Globus pallidus (tissue), 1 donor: ENCODE measurements around the gene TNIP1.

Experiments
- DNase-seq: peaks from one replicate; pipeline ENCODE4 v3.0.0-alpha.2; 2015; ENCODE audit warnings: low spot score

TNIP1 gene

DNA sequence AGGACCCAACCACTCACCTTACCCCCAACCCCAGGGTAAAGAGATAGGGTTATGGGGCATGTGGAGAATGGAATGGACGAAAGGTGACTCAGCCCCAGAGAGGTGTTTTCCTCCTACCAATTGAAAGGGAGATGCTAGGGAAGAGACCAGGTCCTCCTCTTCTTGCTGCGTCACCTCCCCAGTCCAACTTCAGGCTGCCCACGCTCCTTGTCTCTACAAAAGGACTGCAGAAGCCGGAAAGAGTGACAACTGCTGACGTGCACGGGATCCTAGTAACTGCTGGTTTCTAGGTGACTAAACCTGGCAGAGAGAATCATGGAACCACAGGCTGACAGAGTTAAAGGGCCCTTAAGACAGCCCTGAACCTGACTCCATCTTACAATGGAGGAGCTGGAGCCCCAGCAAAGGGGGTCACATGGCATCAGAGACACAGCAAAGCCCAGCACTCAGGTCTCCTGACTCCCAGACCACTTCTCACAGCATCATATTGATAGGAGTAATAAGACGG is 58.3 kb downstream of the TNIP1 start:
- DNase-seq: no peak

DNA sequence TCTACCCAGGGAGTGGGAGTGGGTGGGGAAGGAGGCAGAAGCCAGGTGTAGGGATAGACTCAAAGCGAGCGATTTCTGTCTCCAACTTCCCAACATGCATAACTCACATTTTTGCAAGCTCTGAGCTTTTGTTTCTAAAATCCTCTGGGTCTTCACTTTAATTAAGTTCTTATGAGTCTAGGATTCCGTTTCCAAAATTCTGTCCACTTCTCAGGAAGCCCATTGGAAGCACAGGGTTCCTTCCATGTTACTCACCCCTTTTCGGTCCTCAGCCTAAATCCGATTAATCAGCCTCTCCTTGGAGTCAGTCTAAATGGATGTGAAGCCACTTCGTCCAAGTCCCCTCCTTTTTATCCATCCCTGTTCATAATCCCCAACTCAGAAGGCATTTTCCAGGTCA is 59.1 kb downstream of the TNIP1 start:
- no peak for DNase-seq

DNA sequence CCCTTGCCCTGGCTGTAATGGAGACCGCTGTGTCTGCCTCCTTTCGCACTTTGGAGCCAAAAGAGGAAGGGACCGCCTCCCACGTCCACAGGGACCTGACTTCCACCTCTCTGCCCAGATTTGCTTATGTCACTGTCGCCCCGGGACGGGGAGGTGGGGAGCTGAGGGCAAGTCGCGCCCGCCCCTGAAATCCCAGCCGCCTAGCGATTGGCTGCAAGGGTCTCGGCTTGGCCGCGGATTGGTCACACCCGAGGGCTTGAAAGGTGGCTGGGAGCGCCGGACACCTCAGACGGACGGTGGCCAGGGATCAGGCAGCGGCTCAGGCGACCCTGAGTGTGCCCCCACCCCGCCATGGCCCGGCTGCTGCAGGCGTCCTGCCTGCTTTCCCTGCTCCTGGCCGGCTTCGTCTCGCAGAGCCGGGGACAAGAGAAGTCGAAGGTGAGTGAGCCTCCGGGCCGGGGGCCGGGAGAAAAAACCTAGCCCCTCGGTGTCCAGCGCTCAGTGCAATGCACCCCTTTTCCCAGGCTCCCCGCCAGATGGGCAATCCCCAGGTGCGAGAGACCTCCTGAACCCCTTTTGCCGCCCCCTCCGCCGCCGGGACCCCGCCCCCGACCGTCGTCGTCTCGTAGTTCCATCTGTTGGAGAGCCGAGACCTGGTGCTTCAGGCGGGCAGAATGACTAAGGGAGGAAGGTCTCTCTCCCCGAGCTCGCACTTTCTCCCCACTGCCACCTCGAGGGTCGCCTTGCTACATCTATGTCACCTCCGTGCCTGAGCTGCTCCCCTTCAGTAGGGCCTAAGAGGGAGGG is 60.3 kb downstream of the TNIP1 start, which contains the start of gene GPX3:
TSS of gene GPX3 (plus strand) at position 288 of the 807 bp plus-strand sequence. CDS start at position 352, 64 bp downstream.
- peak; percentile 53 for DNase-seq

DNA sequence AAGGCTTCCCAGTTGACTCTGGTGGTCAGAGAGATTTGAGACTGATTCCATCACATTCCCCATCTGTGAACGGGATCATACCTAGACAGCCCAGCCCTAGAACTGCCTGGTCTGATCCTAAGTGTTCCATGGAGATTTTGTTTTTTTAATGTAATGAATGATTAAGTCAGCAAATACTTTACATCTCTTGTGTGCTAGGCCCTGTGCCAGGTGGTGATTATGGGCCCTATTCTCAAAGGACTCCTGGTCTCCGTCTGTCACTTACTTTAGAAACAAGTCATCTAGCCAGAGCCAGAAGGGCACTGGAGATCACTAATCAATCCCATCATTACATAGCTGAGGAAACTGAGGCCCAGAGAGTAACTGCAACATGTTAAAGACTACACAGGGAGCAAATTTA is 61.5 kb downstream of the TNIP1 start:
- no peak for DNase-seq

DNA sequence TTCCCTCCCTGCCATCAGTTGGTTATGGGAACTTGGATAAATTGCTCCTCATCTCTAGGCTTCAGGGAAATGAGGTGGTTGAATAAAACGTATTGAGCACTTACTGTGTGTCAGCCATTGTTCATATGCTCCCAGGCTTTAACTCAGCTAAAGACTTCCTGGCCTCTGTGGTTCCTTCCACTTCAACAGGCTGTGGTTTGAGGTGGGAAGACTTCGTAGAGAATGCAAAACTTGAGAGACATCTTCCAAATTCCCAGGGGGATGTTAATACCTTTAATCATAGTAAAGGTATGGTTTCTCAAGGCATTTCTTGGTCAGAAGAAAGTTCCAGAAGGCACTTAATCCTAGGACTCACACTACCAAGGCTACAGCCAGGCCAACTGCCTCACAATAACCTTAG is 62.0 kb downstream of the TNIP1 start:
- DNase-seq: no peak

DNA sequence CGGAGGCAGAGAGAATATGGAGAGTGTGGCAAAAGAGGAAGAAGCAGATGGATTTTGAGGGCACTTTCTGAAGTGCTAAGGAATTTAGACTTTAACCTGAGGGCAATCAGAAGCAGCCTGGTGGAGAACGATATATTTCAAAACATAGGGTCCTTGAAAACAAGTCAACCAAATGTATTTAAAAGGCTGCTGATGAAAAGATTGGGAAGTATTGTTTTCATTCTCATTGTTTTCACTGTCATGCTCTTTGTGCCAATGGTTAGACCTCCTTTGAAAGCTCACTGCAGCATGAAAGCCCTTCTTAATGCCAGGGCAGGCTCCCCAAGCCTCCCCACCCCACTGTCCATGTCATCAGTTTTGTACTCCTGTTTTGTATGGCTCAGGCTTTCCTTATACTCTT is 62.9 kb downstream of the TNIP1 start:
- no peak for DNase-seq

DNA sequence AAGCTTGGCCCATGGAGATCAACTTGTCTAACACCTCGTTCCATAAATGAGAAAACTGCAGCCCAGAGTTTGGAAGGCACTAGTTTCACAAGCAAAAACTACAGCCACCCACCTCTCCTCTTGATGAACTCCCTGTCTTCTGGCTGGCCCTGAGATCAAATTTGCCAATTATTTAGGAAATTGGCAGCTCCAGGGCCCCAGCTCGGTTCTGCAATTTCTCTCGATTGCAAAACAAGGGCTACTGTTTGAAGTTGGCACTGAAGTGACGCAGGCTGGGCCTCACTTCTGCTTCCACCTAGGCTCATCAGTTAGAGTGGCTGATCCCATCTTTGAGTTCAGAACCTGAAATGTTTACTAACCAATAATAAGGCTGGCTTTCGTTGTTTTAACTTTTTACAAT is 64.1 kb downstream of the TNIP1 start:
- DNase-seq: no peak

DNA sequence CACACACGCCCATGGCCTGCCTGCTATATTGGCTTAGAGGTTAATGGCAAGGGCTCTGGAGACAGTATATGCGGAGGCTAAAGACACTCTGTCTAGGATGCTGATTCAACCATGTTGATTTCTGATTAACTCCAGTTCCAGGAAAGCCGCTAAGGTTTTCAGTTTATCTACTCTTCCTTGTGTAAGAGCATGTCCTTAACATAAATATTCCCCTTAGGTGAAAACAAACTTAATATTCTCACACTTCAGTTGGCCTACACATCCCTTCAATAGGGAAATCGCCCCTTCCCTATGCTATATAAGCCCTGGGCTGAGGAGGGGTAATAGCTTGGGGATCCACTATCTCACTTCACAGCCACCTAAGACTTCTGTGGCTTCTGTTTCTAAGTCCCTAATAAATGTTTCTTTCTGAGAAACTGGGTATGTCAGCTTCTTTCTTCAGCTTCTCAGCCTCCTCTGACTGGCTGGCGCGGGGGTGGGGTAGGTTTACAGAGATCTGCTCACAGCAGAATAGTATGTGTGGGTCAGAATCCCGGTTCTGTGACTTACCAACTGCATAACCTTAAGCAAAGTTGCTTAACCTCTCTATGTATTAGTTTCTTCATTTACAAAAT is 64.8 kb downstream of the TNIP1 start:
- no peak for DNase-seq

DNA sequence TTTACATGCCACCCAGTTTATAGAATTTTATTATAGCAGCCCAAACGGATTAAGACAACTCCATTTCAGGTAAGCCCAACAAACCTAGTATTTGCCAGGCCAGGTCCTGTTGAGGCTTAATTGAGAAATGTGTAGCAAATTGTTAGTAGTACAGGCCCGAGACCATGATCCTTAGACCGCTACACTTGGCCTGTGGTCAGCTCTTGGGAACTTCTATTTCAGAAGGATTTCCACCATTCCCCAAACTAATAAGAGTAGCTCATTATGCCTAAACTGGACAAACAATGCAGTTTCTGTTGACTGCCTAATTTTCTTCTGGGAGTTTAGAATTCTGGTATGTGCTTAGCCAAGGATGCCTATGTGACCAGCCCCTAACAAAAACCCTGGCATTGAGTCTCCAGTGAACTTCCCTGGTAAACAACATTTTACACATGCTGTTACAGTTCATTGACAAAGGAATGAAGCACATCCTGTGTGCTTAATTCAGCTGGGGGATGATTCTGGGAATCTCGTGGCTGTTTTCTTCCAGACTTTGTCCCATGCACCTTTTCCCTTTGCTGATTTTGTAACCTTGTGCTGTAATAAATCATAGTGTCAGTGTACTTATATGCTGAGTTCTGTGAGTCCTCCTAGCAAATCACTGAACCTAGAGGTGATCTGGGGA is 66.0 kb downstream of the TNIP1 start:
- DNase-seq: no peak

DNA sequence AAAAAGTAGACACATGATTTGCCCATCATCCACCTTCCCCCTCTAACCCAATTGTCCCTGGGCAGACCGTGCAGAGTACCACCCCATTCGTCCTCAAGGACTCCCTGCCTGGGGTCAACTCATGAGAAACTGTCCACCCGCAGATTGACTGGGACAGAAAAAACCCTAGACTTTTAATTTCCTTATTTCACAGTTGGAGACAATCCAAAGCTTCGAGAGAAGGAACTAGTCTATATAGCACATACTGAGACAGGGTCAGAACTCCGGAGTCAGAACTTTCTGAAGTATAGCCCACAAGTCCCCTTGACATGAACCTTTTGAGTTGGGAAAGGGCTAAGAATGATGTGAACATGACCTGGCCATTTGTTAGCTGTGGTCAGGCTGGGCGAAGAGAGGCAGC is 68.0 kb downstream of the TNIP1 start:
- peak; percentile 18 for DNase-seq

DNA sequence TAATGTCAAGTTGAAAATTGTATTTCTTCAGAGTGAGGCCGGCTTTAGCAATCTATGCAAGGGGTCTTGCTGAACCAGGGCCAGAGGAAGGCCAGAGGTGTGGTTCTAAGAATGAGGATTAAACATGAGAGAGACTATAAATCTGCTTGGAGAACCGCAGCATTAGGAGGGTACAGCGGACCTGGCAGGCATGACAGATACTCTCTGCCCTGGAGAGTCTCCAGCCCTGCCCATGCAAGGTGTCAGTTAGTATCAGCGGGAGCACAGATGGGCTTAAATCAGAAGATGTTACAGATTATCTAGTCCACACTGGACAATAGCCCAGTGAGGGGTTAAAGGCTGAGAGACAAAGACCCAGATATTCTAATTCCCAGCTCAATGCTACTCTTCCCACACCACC is 71.9 kb downstream of the TNIP1 start:
- DNase-seq: no peak

DNA sequence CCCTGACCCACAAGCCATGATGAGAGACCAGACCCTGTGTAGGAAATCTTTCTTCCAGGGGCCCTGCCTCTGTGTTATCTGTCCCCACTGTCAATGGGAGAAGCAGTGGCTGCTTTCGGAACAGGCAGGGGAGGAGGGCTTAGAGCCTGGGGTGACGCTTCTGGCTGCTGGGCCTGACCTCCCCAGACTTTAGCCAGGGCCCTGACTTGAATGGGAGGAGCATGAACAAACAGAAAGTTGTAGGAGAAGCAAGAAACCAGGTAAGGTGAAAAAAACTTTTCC is 72.7 kb downstream of the TNIP1 start:
- no peak for DNase-seq

DNA sequence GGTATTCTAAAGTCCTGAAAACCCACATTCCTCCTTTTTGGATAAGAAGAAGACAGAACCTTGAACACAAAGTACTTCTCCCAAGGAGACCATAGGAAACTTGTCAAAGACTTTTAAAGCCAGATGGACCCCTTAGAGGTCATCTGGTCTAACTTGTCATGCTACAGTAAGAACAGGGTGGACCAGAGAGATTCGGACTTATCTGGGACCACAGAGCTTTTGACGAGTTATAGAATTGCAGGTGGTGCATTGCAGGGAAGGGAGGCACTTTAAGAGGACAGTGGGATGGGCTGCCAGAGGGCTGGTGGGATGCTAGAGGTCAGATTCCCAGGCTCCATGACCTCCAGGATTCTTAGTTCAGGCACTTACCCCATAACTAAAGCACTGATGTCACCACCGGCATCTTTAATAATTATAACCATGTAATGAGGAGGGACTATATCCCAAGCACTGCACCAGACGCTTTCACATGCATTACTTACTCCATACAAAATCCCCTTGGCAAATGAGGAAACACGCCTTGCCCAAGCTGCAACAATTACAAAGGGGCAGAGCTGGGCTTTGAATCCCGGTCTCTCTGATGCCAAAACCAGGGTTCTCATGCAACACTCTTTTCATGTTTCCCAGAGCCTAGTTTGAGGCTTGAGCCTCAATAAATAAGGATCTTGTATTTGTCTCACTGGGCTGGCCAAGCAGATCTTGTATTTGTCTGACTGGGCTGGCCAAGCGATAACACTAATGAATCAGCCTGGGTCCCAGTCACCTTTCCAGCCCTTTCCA is 73.2 kb downstream of the TNIP1 start:
- no peak for DNase-seq

DNA sequence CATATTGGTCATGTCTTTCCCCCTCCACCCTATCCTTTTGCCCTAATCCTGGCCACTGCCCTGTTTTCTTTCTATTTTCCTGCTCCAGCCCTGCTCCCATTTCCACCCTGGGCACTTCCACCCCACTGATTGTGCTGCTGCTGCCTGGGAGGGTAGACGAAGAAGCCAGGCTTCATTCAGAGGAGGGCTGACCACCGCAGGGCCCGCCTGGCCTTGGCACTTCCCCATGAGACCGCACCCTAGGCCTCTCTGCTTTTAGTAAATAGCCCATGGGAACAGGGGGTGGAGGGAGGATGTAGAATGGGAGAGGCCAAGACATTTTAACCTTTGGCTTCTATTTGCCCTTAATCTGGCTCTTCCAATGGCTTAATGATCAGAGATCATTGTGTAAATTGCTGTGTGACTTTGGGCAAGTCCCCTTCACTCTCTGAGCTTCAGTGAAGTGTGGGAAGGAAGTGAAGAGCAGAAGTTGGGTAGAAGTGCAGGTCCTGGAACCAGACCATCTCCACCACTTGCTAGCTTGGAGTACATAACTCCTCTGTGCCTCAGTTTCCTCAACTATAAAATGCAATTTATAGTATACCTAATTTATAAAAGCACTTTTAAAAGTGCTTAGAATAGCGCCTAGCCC is 74.0 kb downstream of the TNIP1 start:
- DNase-seq: no peak

DNA sequence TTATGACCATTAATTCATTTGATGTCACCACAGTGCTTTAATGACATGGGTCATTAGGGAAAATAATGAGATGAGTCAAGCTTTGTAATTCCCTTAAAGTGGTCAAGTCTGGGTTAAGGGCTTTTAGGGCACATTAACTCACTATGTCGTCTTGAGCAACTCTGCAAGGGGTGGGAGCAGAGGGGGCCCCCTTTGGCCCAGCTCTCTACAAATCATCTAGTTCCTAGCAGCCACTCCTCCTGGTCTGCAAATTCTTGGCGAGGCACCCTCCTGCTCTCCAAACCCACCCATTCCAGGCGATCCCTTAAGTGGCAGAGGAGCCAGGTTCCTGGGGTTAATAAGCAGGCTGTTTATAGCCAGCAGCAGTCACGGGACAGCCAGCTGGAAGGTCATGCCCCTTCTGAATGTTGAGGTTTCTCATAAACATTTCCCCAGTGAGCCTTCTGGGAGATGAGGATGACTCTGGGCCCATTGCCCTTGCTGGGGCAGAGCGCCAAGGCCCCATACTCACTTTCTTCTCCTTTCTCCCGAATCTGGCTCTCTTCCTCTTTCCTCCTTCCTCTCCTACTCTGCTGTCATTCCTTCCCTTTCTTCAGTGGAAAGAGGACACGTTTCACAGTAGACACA is 74.8 kb downstream of the TNIP1 start:
- DNase-seq: no peak

DNA sequence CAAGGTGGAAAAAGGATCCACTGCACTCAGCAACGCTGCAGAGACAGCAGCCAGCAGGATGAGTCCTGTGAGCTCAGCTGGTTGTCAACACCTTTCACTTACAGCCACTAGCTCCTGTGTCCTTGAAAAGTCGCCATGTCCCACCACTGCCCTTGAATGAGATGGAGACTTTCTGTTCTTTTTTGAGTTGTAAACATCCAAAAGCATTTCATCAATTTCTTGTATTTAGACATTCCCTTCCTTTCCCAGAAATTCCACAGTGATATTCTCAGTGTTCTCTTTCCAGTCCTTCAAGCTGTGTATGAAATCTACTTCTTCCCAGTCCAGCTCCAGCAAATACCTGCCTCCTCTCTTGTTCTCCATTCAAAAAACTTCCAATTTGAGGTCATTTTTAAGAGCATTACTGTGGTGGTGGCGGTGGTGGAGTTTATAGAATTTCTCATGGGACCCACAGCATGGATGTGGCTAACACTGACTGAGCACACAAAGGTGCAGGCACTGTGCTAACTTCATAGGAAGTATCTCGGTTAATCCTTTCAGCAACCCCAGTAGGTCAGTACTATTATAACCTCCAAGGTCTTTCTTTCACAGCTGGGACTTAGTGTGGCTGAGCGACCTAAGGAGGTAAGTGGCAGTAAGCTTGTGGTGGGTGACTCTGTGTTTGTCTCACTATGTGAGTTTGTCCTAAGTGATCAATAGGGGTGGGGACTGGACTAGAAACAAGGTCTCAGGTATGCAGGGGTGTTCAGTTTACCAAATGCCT is 75.5 kb downstream of the TNIP1 start:
- no peak for DNase-seq

DNA sequence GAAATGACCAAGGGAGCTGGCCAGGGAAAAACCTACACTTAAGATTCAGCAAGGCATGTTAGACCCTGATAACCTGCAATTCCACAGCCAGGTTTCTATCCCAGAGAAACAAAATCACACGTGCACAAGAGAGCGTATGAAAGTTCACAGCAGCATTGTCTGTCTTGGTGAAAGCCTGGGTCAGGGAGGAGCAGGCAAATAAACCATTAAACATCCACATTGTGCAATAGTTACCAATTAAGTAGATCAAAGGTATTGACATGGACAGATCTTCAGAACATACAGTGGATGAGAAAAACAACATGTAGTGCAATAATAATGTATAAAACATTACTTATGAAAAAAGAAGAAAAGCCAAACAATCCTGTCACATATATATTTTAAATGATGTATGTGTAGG is 76.3 kb downstream of the TNIP1 start:
- no peak for DNase-seq

DNA sequence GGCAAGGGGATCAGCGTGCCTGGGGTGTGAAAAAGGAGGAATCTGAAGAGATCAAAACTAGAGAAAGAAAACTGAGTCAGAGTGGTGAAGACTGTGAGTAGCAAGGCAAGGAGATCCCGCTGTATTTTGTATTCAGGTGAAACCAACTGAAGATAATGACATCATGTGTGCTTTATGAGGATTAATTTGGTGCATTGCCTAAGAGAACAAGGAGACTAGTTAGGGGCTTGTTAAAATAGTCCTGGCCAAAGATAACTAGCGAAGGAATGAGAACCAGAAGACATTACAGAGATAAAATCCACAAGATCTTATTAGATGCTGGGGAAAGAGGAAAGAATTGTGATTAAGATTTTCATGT is 77.4 kb downstream of the TNIP1 start:
- DNase-seq: no peak

DNA sequence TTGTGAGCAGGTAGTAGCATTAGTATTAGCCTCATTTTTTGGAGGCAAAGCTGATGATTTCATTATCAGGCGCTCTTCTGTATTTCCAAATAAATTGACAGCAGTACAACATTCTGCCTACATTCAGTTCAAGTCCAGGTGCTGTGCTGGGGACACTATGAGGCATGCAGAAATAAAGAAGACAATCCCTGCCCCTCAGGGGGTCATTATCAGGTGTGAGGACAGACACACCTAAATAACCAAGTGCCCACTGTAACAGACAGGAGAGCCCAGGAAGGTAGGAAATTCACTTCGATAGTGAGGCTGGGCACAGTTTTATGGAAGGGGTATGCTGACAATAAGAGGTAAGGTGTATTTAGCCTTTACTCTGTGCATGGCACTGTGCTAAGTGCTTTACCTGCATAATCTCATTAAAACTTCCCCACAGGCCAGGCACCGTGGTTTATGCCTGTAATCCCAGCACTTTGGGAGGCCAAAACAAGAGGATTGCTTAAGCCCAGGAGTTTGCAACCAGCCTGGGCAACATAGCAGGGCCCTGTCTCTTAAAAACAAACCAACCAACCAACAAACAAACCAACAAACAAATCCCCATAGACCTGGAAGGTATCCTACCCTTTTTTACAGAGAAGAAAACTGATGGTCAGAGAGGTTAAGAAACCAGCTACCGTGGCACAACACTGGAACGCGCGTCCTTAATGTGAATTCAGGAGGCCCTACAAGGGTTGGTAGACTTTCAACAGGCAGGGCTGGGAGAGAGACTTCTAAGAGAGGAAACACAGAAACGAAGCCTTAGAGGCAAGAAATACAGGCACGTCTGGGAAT is 77.9 kb downstream of the TNIP1 start:
- DNase-seq: no peak

DNA sequence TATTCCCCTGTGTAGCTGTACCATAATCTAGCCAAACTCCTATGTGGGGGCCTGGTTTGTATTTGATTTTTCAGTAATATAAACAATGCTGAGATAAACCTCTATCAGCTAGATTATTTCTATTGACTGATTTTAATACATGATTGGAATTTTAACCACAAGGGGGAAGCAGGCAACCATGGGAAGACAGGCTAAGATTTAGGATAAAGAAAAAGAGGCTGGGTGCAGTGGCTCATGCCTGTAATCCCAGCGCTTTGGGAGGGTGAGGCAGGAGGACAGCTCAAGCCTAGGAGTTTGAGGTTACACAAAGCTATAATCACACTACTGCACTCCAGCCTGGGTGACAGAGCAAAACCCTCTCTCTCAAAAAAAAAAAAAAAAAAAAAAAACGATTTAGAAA is 78.6 kb downstream of the TNIP1 start:
- no peak for DNase-seq
